SK-N-SH (cell line): Measurements from ENCODE around the gene ITCH.
"Not testable (repeated sequence)": the region's sequence is repeated elsewhere in the genome, so short reads cannot be mapped to it uniquely, and the experiment has no call there.

Source experiments
- CHD2 ChIP-seq: fragments of 150-350 bp; IDR thresholded peaks from 2 replicates; pipeline ENCODE4 v1.6.1; 2018; ENCODE audit warnings: low read length; ENCODE audit not compliant: partially characterized antibody
- EZH2phosphoT487 ChIP-seq: fragments of 200-600 bp; sonication (generic); IDR thresholded peaks from 2 replicates; pipeline ENCODE4 v1.6.1; 2017; ENCODE audit warnings: low read depth, mixed run types, mild to moderate bottlenecking, antibody characterized with exemption, moderate library complexity, borderline replicate concordance
- FOSL2 ChIP-seq: IDR thresholded peaks from 2 replicates; pipeline ENCODE4 v1.4.0; 2012; ENCODE audit warnings: low read depth, mild to moderate bottlenecking, moderate library complexity, borderline replicate concordance
- FOXJ3 ChIP-seq: sonication (generic); formaldehyde crosslinking; IDR thresholded peaks from 2 replicates; pipeline ENCODE4 v1.5.1; 2020; ENCODE audit warnings: mild to moderate bottlenecking, missing genetic modification reagents
- NRF1 ChIP-seq: IDR thresholded peaks from 2 replicates; pipeline ENCODE4 v1.6.1; 2012; ENCODE audit warnings: low read depth, mild to moderate bottlenecking, low read length
- SMC3 ChIP-seq: IDR thresholded peaks from 2 replicates; pipeline ENCODE4 v1.6.1; 2012; ENCODE audit warnings: low read depth, low read length, improper control_type of control experiment
- TF ChIP-seq, protein P1 (sequence below): fragments of 200-600 bp; sonication (generic); IDR thresholded peaks from 2 replicates; pipeline ENCODE4 v1.6.1; 2017; ENCODE audit warnings: antibody characterized with exemption, mild to moderate bottlenecking, moderate library complexity
- TF ChIP-seq, protein P2 (sequence below): IDR thresholded peaks from 2 replicates; pipeline ENCODE4 v1.6.1; 2012; ENCODE audit warnings: mild to moderate bottlenecking, low read depth, low read length, moderate library complexity
- TF ChIP-seq, protein P3 (sequence below): fragments of 150-350 bp; IDR thresholded peaks from 2 replicates; pipeline ENCODE4 v1.6.1; 2017; ENCODE audit warnings: antibody characterized with exemption, low read length, low read depth, borderline replicate concordance

DNA sequence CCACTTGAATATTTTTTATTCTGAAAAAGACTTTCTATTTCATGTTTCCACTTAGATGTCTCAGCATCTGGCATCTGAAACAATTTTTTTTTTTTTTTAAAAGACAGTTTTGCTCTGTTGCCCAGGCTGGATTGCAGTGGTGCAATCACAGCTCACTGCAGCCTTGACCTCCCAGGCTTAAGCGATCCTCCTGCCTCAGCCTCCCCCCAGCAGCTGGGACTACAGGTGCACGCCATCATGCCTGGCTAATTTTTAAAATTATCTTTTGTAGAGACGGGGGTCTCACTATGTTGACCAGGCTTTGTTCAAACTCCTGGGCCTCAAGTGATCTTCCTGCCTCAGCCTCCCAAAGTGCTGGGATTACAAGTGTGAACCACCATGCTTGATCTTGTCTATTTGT, 42.9 kb downstream of the ITCH start:
- TF ChIP-seq, protein P1, sequence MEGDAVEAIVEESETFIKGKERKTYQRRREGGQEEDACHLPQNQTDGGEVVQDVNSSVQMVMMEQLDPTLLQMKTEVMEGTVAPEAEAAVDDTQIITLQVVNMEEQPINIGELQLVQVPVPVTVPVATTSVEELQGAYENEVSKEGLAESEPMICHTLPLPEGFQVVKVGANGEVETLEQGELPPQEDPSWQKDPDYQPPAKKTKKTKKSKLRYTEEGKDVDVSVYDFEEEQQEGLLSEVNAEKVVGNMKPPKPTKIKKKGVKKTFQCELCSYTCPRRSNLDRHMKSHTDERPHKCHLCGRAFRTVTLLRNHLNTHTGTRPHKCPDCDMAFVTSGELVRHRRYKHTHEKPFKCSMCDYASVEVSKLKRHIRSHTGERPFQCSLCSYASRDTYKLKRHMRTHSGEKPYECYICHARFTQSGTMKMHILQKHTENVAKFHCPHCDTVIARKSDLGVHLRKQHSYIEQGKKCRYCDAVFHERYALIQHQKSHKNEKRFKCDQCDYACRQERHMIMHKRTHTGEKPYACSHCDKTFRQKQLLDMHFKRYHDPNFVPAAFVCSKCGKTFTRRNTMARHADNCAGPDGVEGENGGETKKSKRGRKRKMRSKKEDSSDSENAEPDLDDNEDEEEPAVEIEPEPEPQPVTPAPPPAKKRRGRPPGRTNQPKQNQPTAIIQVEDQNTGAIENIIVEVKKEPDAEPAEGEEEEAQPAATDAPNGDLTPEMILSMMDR = not testable (repeated sequence)
- TF ChIP-seq NRF1; CHD2; EZH2phosphoT487; FOSL2; SMC3; FOXJ3 (CRISPR knock-in tag): not testable (repeated sequence)
- TF ChIP-seq, protein P2, sequence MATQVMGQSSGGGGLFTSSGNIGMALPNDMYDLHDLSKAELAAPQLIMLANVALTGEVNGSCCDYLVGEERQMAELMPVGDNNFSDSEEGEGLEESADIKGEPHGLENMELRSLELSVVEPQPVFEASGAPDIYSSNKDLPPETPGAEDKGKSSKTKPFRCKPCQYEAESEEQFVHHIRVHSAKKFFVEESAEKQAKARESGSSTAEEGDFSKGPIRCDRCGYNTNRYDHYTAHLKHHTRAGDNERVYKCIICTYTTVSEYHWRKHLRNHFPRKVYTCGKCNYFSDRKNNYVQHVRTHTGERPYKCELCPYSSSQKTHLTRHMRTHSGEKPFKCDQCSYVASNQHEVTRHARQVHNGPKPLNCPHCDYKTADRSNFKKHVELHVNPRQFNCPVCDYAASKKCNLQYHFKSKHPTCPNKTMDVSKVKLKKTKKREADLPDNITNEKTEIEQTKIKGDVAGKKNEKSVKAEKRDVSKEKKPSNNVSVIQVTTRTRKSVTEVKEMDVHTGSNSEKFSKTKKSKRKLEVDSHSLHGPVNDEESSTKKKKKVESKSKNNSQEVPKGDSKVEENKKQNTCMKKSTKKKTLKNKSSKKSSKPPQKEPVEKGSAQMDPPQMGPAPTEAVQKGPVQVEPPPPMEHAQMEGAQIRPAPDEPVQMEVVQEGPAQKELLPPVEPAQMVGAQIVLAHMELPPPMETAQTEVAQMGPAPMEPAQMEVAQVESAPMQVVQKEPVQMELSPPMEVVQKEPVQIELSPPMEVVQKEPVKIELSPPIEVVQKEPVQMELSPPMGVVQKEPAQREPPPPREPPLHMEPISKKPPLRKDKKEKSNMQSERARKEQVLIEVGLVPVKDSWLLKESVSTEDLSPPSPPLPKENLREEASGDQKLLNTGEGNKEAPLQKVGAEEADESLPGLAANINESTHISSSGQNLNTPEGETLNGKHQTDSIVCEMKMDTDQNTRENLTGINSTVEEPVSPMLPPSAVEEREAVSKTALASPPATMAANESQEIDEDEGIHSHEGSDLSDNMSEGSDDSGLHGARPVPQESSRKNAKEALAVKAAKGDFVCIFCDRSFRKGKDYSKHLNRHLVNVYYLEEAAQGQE = not testable (repeated sequence)
- TF ChIP-seq, protein P3, sequence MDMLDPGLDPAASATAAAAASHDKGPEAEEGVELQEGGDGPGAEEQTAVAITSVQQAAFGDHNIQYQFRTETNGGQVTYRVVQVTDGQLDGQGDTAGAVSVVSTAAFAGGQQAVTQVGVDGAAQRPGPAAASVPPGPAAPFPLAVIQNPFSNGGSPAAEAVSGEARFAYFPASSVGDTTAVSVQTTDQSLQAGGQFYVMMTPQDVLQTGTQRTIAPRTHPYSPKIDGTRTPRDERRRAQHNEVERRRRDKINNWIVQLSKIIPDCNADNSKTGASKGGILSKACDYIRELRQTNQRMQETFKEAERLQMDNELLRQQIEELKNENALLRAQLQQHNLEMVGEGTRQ = not testable (repeated sequence)
